GM10248 (cell line): ENCODE data around the gene OMD.

Experiments used
- CTCF ChIA-PET: fragments of 300-600 bp; sonication (Branson Sonifier 250); formaldehyde crosslinking; extraction: SDS; loops from one replicate; lab custom pipeline; 2021; ENCODE audit warnings: antibody characterized with exemption; lab: Yijun Ruan, JAX
- POLR2A ChIA-PET: fragments of 350-650 bp; sonication (Branson Sonifier 250); formaldehyde crosslinking; extraction: SDS; loops from one replicate; lab custom pipeline; 2020; ENCODE audit warnings: antibody characterized with exemption; lab: Yijun Ruan, JAX
- DNase-seq: peaks from one replicate; pipeline ENCODE4 v3.0.0; 2012; ENCODE audit errors: extremely low spot score
- TF ChIP-seq, protein P1 (sequence below): IDR thresholded peaks from 2 replicates; pipeline ENCODE4 v1.5.1; 2012; ENCODE audit warnings: mild to moderate bottlenecking, low read depth; ENCODE audit errors: extremely low read depth, missing control alignments, control extremely low read depth

The OMD gene

DNA sequence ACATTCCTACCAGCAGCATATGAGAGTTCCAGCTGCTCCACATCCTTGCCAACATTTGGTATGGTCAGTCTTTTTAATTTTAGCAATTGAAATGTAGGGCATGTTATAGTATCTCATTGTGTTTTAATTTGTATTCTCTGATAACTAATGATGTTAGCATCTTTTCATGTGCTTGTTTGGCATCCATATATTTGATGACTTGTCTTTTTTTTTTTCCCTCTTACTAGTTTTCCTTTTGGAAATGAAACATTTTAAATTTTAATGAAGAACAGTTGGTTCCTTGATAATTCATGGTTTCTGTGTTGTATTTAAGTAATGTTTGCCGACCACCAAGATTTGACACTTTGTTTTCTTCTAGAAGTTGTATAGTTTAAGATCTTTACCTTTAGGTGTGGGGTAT is 28.7 kb downstream of the OMD start:
- DNase-seq: no peak
- POLR2A ChIA-PET: no interaction called here
- TF ChIP-seq, protein P1, sequence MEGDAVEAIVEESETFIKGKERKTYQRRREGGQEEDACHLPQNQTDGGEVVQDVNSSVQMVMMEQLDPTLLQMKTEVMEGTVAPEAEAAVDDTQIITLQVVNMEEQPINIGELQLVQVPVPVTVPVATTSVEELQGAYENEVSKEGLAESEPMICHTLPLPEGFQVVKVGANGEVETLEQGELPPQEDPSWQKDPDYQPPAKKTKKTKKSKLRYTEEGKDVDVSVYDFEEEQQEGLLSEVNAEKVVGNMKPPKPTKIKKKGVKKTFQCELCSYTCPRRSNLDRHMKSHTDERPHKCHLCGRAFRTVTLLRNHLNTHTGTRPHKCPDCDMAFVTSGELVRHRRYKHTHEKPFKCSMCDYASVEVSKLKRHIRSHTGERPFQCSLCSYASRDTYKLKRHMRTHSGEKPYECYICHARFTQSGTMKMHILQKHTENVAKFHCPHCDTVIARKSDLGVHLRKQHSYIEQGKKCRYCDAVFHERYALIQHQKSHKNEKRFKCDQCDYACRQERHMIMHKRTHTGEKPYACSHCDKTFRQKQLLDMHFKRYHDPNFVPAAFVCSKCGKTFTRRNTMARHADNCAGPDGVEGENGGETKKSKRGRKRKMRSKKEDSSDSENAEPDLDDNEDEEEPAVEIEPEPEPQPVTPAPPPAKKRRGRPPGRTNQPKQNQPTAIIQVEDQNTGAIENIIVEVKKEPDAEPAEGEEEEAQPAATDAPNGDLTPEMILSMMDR: no peak
- CTCF ChIA-PET: no interaction called here

DNA sequence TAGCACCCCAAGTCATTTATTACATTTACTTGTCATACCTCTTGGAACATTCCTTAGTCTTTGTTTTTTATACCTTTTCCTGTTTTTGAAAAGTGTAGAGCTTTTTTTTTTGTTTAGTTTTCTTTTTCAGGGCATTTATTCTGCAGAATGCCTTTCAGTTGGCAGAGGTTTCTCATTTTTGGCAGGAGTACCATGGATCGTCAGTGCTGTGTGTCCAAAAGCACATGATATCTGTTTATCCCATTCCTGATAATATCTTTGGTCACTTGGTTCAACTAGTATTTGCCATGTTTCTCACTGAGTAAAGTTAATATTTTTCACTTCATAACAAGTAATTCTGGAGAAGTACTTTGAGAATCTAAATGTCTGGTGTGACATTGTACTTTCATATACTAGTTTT is 30.6 kb downstream of the OMD start:
- DNase-seq: no peak
- ChIA-PET POLR2A (no interaction called here), CTCF (interaction anchor here (1.2 kb wide), 1 partner anchor 125 kb away, joined by 3 read pairs; no protein-coding TSS in a partner anchor)
- TF ChIP-seq, protein P1: no peak

DNA sequence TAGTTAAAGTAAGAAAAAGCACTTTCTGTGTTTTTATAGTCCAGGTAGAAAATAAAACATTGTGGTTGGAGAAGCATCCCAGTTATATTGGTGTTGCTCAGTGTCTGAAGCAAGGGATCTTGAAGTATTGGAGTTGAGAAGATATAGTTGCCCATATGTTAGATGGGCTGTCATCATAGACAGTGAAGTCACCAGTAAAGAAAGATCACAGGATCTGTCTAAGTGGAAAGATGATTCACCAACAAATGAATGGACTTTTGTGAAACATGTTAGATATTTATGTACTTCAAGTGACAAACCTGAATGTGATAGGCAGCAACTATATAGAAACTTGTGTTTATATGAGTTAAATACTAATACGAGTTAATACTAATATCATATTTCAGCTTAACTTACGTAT is 31.6 kb downstream of the OMD start:
- POLR2A ChIA-PET: no interaction called here
- CTCF ChIA-PET: interaction anchor here (1.2 kb wide), 1 partner anchor 126 kb away, joined by 3 read pairs; no protein-coding TSS in a partner anchor
- TF ChIP-seq, protein P1: no peak
- DNase-seq: no peak

DNA sequence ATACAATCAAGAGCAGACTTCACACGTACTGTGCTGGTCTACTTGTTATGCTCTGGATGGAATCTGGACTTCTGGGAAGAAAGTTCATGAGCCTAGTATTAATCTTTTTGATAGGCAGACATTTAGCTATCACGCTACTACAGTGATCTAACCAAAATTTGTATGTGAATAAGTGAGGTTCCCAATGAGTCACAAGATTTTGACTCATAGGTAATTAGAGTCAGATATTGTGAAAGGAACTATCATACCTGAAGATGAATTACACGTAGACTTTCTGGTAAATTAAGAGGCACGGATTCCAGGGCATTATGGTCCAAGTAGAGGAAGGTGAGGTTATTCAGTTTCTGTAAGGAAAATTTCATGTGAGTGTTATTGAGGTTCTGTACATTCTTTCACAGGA is 38.3 kb downstream of the OMD start:
- no peak for DNase-seq
- ChIA-PET CTCF (no interaction called here), POLR2A (no interaction called here)
- TF ChIP-seq, protein P1: no peak

DNA sequence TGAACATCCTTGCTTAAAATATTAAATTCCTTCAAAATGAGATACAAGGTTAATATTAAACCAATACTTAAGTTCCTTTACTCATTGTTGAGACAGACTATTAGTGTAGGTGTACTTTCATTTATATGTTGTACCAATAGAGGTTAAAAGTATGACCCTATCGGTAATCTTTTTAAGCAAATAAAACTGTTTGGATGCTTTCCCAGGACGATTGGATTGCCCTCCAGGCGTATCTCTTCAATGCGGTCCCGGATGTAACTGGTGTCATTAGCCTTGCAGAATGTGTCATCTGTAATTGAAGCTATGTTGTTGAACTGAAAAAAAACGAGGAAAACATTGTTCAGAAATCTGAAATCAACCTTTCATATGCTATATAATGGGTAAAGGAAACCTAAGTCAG is 38.8 kb downstream of the OMD start:
- TF ChIP-seq, protein P1: no peak
- CTCF ChIA-PET: no interaction called here
- DNase-seq: no peak
- POLR2A ChIA-PET: no interaction called here

DNA sequence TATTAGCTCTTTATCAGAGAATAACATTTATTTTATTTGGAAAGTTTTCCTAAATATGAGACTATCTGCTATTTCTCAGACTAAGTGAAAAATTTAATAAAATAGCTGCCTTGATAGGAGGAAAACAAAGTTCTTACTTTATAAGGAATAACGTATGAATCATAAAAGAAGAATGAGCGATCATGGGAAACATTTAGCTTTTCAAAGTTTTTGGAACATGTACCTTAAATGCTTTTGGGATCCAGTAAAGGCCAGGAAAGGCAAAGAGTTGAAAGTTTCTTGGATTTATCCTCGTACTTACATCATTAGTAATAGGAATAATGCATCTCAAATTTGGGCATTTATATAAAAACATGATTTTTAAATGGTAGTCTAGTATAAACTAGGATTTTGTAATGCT is 39.3 kb downstream of the OMD start:
- ChIA-PET POLR2A (no interaction called here), CTCF (interaction anchor here (1.4 kb wide), 1 partner anchor 17 kb away, joined by 3 read pairs; no protein-coding TSS in a partner anchor)
- DNase-seq: no peak
- TF ChIP-seq, protein P1: no peak
